Progenitor cell of endocrine pancreas (in vitro differentiated cells): ENCODE measurements around the gene TGFBR3L. TPM values are rescaled to one million over a fixed set of nuclear protein-coding genes. Genes with fewer than 3 reads are reported as not detected.

Source experiments
- DNase-seq: peaks from one replicate; pipeline ENCODE4 v3.0.0; 2021; ENCODE audit warnings: low spot score; ENCODE audit not compliant: unreplicated experiment
- H3K27ac Mint-ChIP-seq: 2 replicates; pipeline ENCODE4 v1.8.0; 2021; ENCODE audit warnings: mild to moderate bottlenecking, moderate library complexity, mixed read lengths
- H3K27me3 Mint-ChIP-seq: 2 replicates; pipeline ENCODE4 v1.8.0; 2021; ENCODE audit warnings: mixed read lengths
- H3K36me3 Mint-ChIP-seq: 2 replicates; pipeline ENCODE4 v1.8.0; 2022; ENCODE audit warnings: mixed read lengths; ENCODE audit not compliant: insufficient read depth
- H3K4me1 Mint-ChIP-seq: 2 replicates; pipeline ENCODE4 v1.8.0; 2021; ENCODE audit warnings: low read depth, mixed read lengths
- H3K4me3 Mint-ChIP-seq: 2 replicates; pipeline ENCODE4 v1.8.0; 2021; ENCODE audit warnings: low read depth, mild to moderate bottlenecking, moderate library complexity, mixed read lengths
- H3K9me3 Mint-ChIP-seq: 2 replicates; pipeline ENCODE4 v1.8.0; 2021; ENCODE audit warnings: low read depth, mixed read lengths
- CTCF ChIP-seq: fragments of 200-600 bp; sonication (generic); IDR thresholded peaks from one replicate; pipeline ENCODE4 v1.5.0; 2021; ENCODE audit warnings: antibody characterized with exemption, mild to moderate bottlenecking; ENCODE audit not compliant: unreplicated experiment
- total RNA-seq: library from RNA; stranded (reverse); gene quantifications from 2 replicates; pipeline ENCODE4 v1.2.1, GENCODE V29; 2021

Gene TGFBR3L
- total RNA-seq, 1 donor from 2014 or later: 0.67 TPM

GRCh38 chr19:7911508-7912143, 3.0 kb upstream of the TGFBR3L start:
- H3K4me3 Mint-ChIP-seq: no peak overlapping the region
- no peaks in the 10 kb centered on the region for H3K9me3 Mint-ChIP-seq
- TF ChIP-seq CTCF: no peak
- H3K27me3 Mint-ChIP-seq: peaks cover 19% of the 10 kb centered on the region
- peaks cover 3% of the 10 kb centered on the region for H3K4me1 Mint-ChIP-seq
- H3K27ac Mint-ChIP-seq: no peak overlapping the region
- peaks cover 16% of the 10 kb centered on the region for H3K36me3 Mint-ChIP-seq
- no peak for DNase-seq

- TF ChIP-seq CTCF: no peak
- H3K9me3 Mint-ChIP-seq: no peaks in the 10 kb centered on the region
Observed at GRCh38 chr19:7912144-7912696, 2.4 kb upstream of the TGFBR3L start.

GRCh38 chr19:7912697-7913564, 1.7 kb upstream of the TGFBR3L start:
- H3K4me3 Mint-ChIP-seq: no peak overlapping the region
- H3K9me3 Mint-ChIP-seq: no peaks in the 10 kb centered on the region
- DNase-seq: no peak
- TF ChIP-seq CTCF: no peak
- no peak overlapping the region for H3K27ac Mint-ChIP-seq
- peaks cover 16% of the 10 kb centered on the region for H3K36me3 Mint-ChIP-seq
- H3K4me1 Mint-ChIP-seq: peaks cover 5% of the 10 kb centered on the region
- peaks cover 25% of the 10 kb centered on the region for H3K27me3 Mint-ChIP-seq

More at GRCh38 chr19:7912144-7912696, 2.4 kb upstream of the TGFBR3L start:
- DNase-seq: no peak
- Mint-ChIP-seq H3K27ac (no peak overlapping the region), H3K36me3 (peaks cover 16% of the 10 kb centered on the region), H3K4me3 (no peak overlapping the region), H3K4me1 (peaks cover 4% of the 10 kb centered on the region), H3K27me3 (peaks cover 23% of the 10 kb centered on the region)

- H3K9me3 Mint-ChIP-seq: no peaks in the 10 kb centered on the region
- H3K4me1 Mint-ChIP-seq: peaks cover 6% of the 10 kb centered on the region
- TF ChIP-seq CTCF: no peak
- peaks cover 31% of the 10 kb centered on the region for H3K27me3 Mint-ChIP-seq
- H3K36me3 Mint-ChIP-seq: peaks cover 16% of the 10 kb centered on the region
- H3K27ac Mint-ChIP-seq: no peak overlapping the region
- H3K4me3 Mint-ChIP-seq: no peak overlapping the region
- no peak for DNase-seq
Observed at GRCh38 chr19:7913652-7914051, 978 bp upstream of the TGFBR3L start.

GRCh38 chr19:7914099-7914498, 531 bp upstream of the TGFBR3L start:
- H3K4me1 Mint-ChIP-seq: peaks cover 6% of the 10 kb centered on the region
- H3K4me3 Mint-ChIP-seq: no peak overlapping the region
- TF ChIP-seq CTCF: no peak
- H3K27me3 Mint-ChIP-seq: peaks cover 31% of the 10 kb centered on the region
- peaks cover 16% of the 10 kb centered on the region for H3K36me3 Mint-ChIP-seq
- no peak overlapping the region for H3K27ac Mint-ChIP-seq
- H3K9me3 Mint-ChIP-seq: no peaks in the 10 kb centered on the region
- DNase-seq: no peak
